ENCODE data around the gene DRD4. TPM values are rescaled to one million over a fixed set of nuclear protein-coding genes. Genes with fewer than 3 reads are reported as not detected.

DRD4 gene
- total RNA-seq, 1 donor from 2014 or later, result 0.08 TPM

DNA sequence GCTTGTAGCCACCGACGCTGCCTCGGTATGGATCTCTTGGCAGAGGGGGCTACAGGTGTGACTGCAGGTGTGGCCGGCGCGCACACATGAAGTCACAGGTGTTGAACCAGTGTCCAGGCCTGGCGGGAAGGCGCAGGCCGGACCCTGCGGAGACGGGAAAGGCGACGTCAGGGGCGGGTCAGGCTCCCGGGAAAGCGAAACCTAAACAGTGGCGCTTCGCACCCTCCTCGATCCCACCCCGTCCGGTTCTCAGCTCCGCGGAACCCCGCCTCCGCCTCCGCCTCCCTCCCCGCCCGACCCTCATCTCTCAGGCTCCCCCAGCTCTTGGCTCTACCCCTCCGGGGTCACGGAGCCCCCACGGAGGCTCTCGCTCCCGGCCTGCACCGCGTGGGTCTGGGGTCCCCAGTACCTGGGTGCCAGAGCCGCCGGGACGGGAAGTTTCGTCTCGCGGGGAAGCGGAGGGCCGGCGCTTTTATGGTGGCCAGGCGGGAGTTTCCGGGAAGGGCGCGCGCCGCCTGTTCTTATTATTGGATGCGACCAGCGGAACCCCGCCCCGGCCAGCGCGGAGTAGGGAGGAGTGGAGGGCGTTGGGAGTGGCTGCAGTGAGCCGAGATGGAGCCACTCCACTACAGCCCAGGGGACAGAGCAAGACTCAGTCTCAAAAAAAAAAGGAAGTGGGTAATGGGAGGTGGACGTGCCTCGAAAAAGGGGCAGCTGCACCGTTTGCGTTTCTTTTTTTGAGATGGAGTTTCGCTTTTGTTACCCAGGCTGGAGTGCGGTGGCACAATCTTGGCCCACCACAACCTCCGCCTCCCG is 21.4 kb upstream of the DRD4 start, which contains the start of gene IRF7:
IRF7 (minus strand) TSS at position 447 of the 816 bp plus-strand sequence. CDS start 586 bp downstream, outside the sequence.
- DNase-seq (ENCODE audit: low read depth), result peak; percentile 56
- Histone ChIP-seq H3K4me3 (ENCODE audit: low read depth, low read length) (peak within 1 kb of the TSS; percentile 80), H3K27me3 (ENCODE audit: control insufficient read depth, insufficient read depth, low read length) (peaks cover 2% of the 10 kb centered on the region), H3K36me3 (ENCODE audit: control insufficient read depth, insufficient read depth, low read length) (peaks cover 3% of the 10 kb centered on the region)
- TF ChIP-seq, protein P1, sequence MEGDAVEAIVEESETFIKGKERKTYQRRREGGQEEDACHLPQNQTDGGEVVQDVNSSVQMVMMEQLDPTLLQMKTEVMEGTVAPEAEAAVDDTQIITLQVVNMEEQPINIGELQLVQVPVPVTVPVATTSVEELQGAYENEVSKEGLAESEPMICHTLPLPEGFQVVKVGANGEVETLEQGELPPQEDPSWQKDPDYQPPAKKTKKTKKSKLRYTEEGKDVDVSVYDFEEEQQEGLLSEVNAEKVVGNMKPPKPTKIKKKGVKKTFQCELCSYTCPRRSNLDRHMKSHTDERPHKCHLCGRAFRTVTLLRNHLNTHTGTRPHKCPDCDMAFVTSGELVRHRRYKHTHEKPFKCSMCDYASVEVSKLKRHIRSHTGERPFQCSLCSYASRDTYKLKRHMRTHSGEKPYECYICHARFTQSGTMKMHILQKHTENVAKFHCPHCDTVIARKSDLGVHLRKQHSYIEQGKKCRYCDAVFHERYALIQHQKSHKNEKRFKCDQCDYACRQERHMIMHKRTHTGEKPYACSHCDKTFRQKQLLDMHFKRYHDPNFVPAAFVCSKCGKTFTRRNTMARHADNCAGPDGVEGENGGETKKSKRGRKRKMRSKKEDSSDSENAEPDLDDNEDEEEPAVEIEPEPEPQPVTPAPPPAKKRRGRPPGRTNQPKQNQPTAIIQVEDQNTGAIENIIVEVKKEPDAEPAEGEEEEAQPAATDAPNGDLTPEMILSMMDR (IDR thresholded peaks at IDR 0.05; ENCODE audit: insufficient read depth, low read length, poor library complexity, severe bottlenecking), result no peak

DNA sequence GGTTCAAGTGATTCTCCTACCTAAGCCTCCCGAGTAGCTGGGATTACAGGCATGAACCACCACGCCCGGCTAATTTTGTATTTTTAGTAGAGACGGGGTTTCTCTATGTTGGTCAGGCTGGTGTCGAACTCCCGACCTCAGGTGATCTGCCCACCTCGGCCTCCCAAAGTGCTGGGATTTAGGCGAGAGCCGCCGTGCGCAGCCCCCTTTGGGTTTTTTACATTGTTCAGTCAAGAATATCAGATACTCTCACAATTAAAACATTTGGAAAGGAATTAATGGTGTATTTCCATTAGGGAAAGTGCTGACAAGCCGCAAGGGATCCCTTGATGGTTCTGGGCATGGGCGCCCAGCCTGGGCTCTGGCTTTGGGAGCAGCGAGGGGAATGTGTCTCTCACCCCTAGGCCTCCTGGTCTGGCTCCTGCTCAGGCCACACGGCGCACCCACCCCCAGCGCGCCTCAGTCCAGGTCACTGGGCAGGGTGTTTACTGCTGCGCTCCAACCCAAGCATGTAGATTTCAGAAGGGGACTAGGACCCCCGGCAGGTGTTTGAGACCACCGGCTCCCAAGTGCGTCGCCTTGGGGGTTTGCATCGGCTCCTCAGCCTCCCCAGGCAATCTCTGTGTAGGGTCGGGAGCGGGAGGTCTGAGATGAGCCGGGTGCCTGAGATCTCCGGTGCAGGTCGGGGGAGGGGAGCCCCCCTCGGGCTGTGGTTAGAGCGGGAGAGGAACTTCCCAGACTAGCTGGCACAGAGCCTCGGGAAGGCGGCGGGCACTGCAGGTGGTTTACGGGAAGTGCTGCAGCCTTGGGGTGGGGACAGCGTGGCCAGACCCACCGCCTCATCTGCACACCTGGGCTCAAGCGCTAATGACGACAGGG is 20.5 kb upstream of the DRD4 start:
- H3K4me3 ChIP-seq (ENCODE audit: low read depth, low read length), result no peak overlapping the region
- no peak for DNase-seq (ENCODE audit: low read depth)
- TF ChIP-seq, protein P1 (IDR thresholded peaks at IDR 0.05; ENCODE audit: insufficient read depth, low read length, poor library complexity, severe bottlenecking), result no peak
- peaks cover under 1% of the 10 kb centered on the region for H3K36me3 ChIP-seq (ENCODE audit: control insufficient read depth, insufficient read depth, low read length)
- H3K27me3 ChIP-seq (ENCODE audit: control insufficient read depth, insufficient read depth, low read length), result peaks cover 8% of the 10 kb centered on the region

DNA sequence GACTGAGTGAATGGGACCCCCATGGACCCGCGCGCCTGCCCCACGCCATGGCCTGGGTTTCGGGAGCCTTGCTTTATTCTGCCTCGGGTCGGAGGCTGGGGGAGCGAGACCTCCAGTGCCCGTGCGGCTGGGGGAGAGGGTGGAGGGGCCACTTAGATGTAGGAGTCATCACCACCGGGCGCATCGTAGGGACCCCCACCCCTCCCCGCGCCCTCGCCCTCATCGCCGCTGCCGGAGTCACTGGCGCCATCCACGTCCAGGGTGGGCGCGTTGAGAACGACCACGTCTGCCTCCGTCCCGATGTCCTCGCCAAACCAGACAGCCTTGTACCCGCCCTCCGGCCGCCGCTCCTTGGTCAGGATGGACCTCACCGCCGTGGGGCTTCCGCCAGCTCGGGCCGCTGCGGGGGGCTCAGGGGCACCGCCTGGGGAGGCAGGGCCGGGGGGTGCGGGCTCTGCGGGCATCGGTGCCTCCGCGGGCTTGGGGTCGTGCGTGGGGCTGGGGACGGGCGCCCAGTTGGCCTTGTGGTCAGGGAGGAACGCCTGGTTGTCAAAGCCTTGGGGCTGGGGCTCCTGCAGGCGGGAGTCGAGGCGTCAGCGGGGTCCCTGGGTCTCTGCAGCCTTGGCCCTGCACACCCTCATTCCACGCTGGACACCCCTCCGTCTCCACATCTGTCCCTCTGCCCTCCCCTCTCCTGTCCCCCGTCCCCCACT is 19.7 kb upstream of the DRD4 start:
- no peaks in the 10 kb centered on the region for H3K36me3 ChIP-seq (ENCODE audit: control insufficient read depth, insufficient read depth, low read length)
- no peak for DNase-seq (ENCODE audit: low read depth)
- H3K4me3 ChIP-seq (ENCODE audit: low read depth, low read length), result no peak overlapping the region
- H3K27me3 ChIP-seq (ENCODE audit: control insufficient read depth, insufficient read depth, low read length), result peaks cover 9% of the 10 kb centered on the region
- TF ChIP-seq, protein P1 (IDR thresholded peaks at IDR 0.05; ENCODE audit: insufficient read depth, low read length, poor library complexity, severe bottlenecking), result no peak

DNA sequence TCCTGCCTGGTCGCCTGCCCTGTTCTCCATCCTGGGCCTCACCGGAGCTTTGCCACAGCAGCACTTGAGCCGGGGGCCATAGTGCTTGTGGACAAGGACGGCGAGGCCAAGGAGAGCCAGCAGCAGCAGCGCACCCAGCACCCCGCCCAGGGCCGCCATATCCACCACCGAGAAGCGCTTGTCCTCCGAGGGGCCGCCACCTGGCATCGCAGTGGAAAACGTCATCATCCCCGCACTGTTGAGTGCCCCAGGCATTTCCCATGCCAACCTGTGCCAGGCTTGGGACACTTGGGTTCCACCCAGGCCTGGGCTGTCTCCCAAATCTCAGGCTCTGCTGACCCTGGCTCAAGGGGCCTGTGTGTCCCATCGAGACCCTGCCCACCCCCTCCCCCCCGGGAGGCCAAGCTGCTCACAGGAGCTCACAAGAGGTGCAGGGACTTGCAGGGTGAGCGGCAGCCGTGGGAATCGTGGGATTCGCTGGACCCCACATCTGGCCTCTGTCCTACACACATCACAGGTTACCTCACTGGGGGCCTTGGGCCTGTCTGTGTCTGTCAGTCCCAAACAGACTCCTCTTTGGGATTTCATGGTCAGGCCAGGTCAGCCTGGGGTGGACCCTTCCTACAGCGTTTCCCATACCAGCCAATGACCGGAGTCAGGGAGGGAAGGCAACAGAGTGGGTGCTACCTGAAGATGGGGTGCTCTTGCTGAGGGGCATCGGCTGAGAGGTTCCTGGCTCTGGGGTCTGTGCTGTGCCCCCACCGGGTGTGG is 19.0 kb upstream of the DRD4 start:
- DNase-seq (ENCODE audit: low read depth), result no peak
- peaks cover 9% of the 10 kb centered on the region for H3K27me3 ChIP-seq (ENCODE audit: control insufficient read depth, insufficient read depth, low read length)
- TF ChIP-seq, protein P1 (IDR thresholded peaks at IDR 0.05; ENCODE audit: insufficient read depth, low read length, poor library complexity, severe bottlenecking), result no peak
- H3K36me3 ChIP-seq (ENCODE audit: control insufficient read depth, insufficient read depth, low read length), result no peaks in the 10 kb centered on the region
- no peak overlapping the region for H3K4me3 ChIP-seq (ENCODE audit: low read depth, low read length)
